GM23338 (cell line): ENCODE data around the gene FHAD1.

Experiments
- CREB1 ChIP-seq: fragments of 250-450 bp; sonication (Bioruptor Pico); IDR thresholded peaks from 2 replicates; pipeline ENCODE4 v1.5.0; 2020; ENCODE audit warnings: low read depth, mild to moderate bottlenecking, moderate library complexity
- ETS1 ChIP-seq: IDR thresholded peaks from 2 replicates; pipeline ENCODE4 v1.6.1; 2016; ENCODE audit warnings: antibody characterized with exemption
- EZH2 ChIP-seq: fragments of 200-600 bp; sonication (generic); IDR thresholded peaks from one replicate; pipeline ENCODE4 v1.8.0; 2017; ENCODE audit warnings: antibody characterized with exemption, mild to moderate bottlenecking, low read depth; ENCODE audit not compliant: unreplicated experiment
- EZH2phosphoT487 ChIP-seq: fragments of 200-600 bp; sonication (generic); IDR thresholded peaks from one replicate; pipeline ENCODE4 v1.8.1; 2018; ENCODE audit warnings: antibody characterized with exemption; ENCODE audit not compliant: unreplicated experiment
- NANOG ChIP-seq: IDR thresholded peaks from 2 replicates; pipeline ENCODE4 v1.6.1; 2016; ENCODE audit warnings: antibody characterized with exemption, borderline replicate concordance
- POLR2AphosphoS5 ChIP-seq: IDR thresholded peaks from 2 replicates; pipeline ENCODE4 v1.6.1; 2016; ENCODE audit warnings: antibody characterized with exemption, low read depth
- STAT1 ChIP-seq: IDR thresholded peaks from one replicate; pipeline ENCODE4 v1.6.1; 2016; ENCODE audit warnings: antibody characterized with exemption; ENCODE audit not compliant: unreplicated experiment
- ZNF114 ChIP-seq: fragments of 250-450 bp; sonication (Bioruptor Pico); IDR thresholded peaks from 2 replicates; pipeline ENCODE4 v1.5.0; 2020; ENCODE audit warnings: mild to moderate bottlenecking, moderate library complexity
- ZNF331 ChIP-seq: fragments of 250-450 bp; sonication (Bioruptor Pico); IDR thresholded peaks from 2 replicates; pipeline ENCODE4 v1.5.0; 2020; ENCODE audit warnings: low read depth, mild to moderate bottlenecking, moderate library complexity
- TF ChIP-seq, protein P1 (sequence below), 2 experiments: fragments of 200-600 bp in 1 of 2; sonication (generic) in 1 of 2; conservative IDR thresholded peaks; 2 replicates each; pipeline versions ENCODE4 v1.5.1 to v1.6.1; 2016 to 2017; ENCODE audit warnings: antibody characterized with exemption in 2 of 2, low read depth in 2 of 2, mild to moderate bottlenecking in 2 of 2, moderate library complexity in 1 of 2
- TF ChIP-seq, protein P2 (sequence below): IDR thresholded peaks from one replicate; pipeline ENCODE4 v1.6.1; 2018; ENCODE audit warnings: antibody characterized with exemption; ENCODE audit not compliant: unreplicated experiment

GRCh38 chr1:15386164-15386749 is 139.2 kb downstream of the FHAD1 start:
- TF ChIP-seq POLR2AphosphoS5 (no peak), EZH2 (no peak), ZNF114 (CRISPR knock-in tag) (no peak), STAT1 (no peak), EZH2phosphoT487 (no peak), ETS1 (no peak), CREB1 (CRISPR knock-in tag) (no peak), NANOG (no peak), ZNF331 (no peak)
- TF ChIP-seq, protein P1, sequence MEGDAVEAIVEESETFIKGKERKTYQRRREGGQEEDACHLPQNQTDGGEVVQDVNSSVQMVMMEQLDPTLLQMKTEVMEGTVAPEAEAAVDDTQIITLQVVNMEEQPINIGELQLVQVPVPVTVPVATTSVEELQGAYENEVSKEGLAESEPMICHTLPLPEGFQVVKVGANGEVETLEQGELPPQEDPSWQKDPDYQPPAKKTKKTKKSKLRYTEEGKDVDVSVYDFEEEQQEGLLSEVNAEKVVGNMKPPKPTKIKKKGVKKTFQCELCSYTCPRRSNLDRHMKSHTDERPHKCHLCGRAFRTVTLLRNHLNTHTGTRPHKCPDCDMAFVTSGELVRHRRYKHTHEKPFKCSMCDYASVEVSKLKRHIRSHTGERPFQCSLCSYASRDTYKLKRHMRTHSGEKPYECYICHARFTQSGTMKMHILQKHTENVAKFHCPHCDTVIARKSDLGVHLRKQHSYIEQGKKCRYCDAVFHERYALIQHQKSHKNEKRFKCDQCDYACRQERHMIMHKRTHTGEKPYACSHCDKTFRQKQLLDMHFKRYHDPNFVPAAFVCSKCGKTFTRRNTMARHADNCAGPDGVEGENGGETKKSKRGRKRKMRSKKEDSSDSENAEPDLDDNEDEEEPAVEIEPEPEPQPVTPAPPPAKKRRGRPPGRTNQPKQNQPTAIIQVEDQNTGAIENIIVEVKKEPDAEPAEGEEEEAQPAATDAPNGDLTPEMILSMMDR (conservative IDR thresholded peaks at IDR 0.05; ENCODE audit: low read depth in 2 of 2), result no peak
- TF ChIP-seq, protein P2, sequence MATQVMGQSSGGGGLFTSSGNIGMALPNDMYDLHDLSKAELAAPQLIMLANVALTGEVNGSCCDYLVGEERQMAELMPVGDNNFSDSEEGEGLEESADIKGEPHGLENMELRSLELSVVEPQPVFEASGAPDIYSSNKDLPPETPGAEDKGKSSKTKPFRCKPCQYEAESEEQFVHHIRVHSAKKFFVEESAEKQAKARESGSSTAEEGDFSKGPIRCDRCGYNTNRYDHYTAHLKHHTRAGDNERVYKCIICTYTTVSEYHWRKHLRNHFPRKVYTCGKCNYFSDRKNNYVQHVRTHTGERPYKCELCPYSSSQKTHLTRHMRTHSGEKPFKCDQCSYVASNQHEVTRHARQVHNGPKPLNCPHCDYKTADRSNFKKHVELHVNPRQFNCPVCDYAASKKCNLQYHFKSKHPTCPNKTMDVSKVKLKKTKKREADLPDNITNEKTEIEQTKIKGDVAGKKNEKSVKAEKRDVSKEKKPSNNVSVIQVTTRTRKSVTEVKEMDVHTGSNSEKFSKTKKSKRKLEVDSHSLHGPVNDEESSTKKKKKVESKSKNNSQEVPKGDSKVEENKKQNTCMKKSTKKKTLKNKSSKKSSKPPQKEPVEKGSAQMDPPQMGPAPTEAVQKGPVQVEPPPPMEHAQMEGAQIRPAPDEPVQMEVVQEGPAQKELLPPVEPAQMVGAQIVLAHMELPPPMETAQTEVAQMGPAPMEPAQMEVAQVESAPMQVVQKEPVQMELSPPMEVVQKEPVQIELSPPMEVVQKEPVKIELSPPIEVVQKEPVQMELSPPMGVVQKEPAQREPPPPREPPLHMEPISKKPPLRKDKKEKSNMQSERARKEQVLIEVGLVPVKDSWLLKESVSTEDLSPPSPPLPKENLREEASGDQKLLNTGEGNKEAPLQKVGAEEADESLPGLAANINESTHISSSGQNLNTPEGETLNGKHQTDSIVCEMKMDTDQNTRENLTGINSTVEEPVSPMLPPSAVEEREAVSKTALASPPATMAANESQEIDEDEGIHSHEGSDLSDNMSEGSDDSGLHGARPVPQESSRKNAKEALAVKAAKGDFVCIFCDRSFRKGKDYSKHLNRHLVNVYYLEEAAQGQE, result no peak
